Endothelial cell (in vitro differentiated cells): ENCODE measurements around the gene PLXNC1. TPM values are rescaled to one million over a fixed set of nuclear protein-coding genes. Genes with fewer than 3 reads are reported as not detected.

Experiments used
- DNase-seq: peaks from one replicate; pipeline ENCODE4 v3.0.0; 2021; ENCODE audit warnings: low spot score
- H3K27ac Mint-ChIP-seq: one replicate; pipeline ENCODE4 v1.8.0; 2021; ENCODE audit warnings: mixed read lengths, inconsistent platforms; ENCODE audit not compliant: unreplicated experiment
- H3K27me3 Mint-ChIP-seq: one replicate; pipeline ENCODE4 v1.8.0; 2021; ENCODE audit warnings: mild to moderate bottlenecking, moderate library complexity, mixed read lengths, inconsistent platforms; ENCODE audit not compliant: unreplicated experiment
- H3K36me3 Mint-ChIP-seq: one replicate; pipeline ENCODE4 v1.8.0; 2021; ENCODE audit warnings: mild to moderate bottlenecking, low read depth, mixed read lengths, inconsistent platforms; ENCODE audit not compliant: unreplicated experiment
- H3K4me1 Mint-ChIP-seq: one replicate; pipeline ENCODE4 v1.8.0; 2021; ENCODE audit warnings: mild to moderate bottlenecking, mixed read lengths, inconsistent platforms; ENCODE audit not compliant: unreplicated experiment
- H3K4me3 Mint-ChIP-seq: one replicate; pipeline ENCODE4 v1.8.0; 2021; ENCODE audit warnings: mild to moderate bottlenecking, mixed read lengths, inconsistent platforms; ENCODE audit not compliant: unreplicated experiment
- H3K9me3 Mint-ChIP-seq: one replicate; pipeline ENCODE4 v1.8.0; 2021; ENCODE audit warnings: mixed read lengths, inconsistent platforms; ENCODE audit not compliant: unreplicated experiment
- CTCF ChIP-seq: fragments of 200-600 bp; sonication (generic); IDR thresholded peaks from one replicate; pipeline ENCODE4 v1.5.0; 2021; ENCODE audit warnings: antibody characterized with exemption; ENCODE audit not compliant: unreplicated experiment
- total RNA-seq: library from RNA; stranded (reverse); fragmentation: NEBNext Ultra II Directional; extraction: Animal tissue kit (Norgen Biotek cat#: 25700); gene quantifications from one replicate; pipeline ENCODE4 v1.2.1, GENCODE V29; 2021; ENCODE audit not compliant: unreplicated experiment

Gene PLXNC1
- total RNA-seq, 1 donor from 2014 or later, result 1.1 TPM

- DNase-seq, result no peak
- no peak for TF ChIP-seq CTCF
- Mint-ChIP-seq H3K9me3 (no peaks in the 10 kb centered on the region), H3K27me3 (peaks cover 8% of the 10 kb centered on the region), H3K4me3 (no peak overlapping the region), H3K4me1 (peaks cover 20% of the 10 kb centered on the region), H3K36me3 (no peaks in the 10 kb centered on the region), H3K27ac (no peak overlapping the region)
Measured at GRCh38 chr12:94285943-94286582, 137.7 kb downstream of the PLXNC1 start.

DNA sequence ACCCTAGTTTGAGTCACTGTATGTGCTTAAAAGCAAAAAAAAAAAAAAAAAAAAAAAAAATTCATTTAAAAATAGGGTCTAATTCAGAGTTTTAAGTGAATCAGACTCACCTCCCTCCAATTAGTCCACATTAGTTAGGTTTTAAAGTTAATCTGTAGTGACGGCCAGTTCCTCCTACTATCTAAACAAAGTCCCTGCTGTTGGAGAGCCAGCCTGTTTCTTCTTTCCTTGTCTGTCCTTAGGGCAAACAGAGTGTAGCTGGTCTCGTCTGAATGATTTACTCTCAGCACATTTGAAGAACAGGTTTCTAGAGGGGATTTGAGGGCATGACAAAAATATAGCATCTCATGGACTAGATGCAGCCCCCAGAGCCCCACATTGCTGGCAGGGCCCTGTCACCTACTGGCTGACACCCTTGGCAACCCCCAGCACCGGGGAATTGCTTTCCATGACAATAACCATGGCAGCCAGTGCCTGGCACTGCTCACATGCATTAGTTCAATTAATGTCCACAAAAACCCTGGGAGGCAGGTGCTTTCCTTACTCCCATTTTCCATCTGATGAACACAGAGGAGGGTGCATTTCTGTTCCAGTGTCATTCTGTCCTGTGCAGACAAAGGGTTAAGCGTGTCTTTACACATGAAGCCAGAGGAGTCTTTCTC lies 138.3 kb downstream of the PLXNC1 start:
- Mint-ChIP-seq H3K4me3 (no peak overlapping the region), H3K36me3 (no peaks in the 10 kb centered on the region), H3K4me1 (peaks cover 18% of the 10 kb centered on the region), H3K27ac (no peak overlapping the region), H3K9me3 (no peaks in the 10 kb centered on the region), H3K27me3 (peaks cover 8% of the 10 kb centered on the region)
- DNase-seq, result no peak
- no peak for TF ChIP-seq CTCF

DNA sequence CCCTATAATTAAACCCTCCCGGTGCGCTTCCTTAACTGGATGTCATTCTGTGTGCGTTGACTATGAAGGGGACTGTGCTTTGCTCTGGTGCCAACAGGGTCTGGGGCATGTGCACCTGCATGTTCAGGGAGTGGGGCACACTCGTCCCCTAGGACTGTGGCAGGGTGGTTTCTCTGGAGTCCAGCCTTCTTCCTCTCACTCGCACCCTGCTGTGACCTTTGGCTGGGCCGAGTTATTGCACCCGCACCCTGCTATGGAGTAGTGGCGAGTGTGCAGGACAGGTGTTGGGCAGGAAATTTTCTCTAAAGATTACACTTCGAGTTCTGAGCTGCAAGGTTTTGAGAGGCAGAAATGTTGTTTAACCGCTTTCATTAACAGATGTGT lies 138.9 kb downstream of the PLXNC1 start:
- Mint-ChIP-seq H3K4me3 (no peak overlapping the region), H3K27ac (no peak overlapping the region), H3K4me1 (peaks cover 13% of the 10 kb centered on the region), H3K27me3 (peaks cover 8% of the 10 kb centered on the region), H3K36me3 (no peaks in the 10 kb centered on the region), H3K9me3 (no peaks in the 10 kb centered on the region)
- DNase-seq, result no peak
- TF ChIP-seq CTCF, result no peak

DNA sequence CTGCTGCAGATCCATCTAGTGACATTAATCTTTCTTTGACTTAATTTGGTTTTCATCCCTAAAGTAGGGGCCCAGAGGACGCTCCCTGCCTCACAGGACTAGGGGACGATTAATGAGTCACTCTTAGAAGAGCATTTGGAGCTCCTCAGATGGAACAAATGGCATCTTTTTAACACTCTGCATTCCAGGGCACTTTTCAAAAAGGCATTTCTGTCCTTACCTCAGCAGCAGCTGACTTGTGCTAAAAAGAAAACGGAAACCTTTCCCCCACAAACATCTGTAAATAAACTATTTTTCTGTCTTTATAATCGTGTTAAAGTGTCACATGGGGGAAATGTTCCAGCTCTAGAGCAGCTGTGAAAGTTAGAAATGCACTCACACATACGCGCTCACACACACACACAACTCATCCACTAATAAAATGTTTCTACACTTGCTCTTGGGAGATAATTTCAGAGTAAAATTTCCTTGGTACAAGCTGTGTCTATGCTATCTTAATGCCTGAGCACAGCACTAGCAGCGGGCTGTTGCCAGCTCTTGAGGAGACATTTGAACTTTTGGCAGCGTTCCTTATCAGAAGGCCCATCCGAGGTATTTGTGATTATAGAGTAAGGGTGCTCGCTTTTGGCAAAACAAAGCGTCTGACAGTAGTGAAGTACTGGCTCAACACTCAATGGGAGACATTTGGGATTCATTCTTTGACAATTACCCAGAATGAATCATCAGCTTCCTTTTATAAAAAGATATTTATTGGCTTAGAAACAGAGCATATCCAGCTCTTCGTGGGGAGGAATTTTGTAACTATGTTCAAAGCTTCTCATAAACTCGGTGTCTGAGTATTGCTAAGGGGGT lies 141.3 kb downstream of the PLXNC1 start:
- no peak for DNase-seq
- no peak overlapping the region for H3K27ac Mint-ChIP-seq
- H3K4me3 Mint-ChIP-seq, result no peak overlapping the region
- H3K36me3 Mint-ChIP-seq, result no peaks in the 10 kb centered on the region
- H3K27me3 Mint-ChIP-seq, result peaks cover 4% of the 10 kb centered on the region
- peaks cover 7% of the 10 kb centered on the region for H3K4me1 Mint-ChIP-seq
- TF ChIP-seq CTCF, result no peak
- H3K9me3 Mint-ChIP-seq, result no peaks in the 10 kb centered on the region

GRCh38 chr12:94290353-94290752 lies 142.0 kb downstream of the PLXNC1 start:
- Mint-ChIP-seq H3K4me1 (peaks cover 13% of the 10 kb centered on the region), H3K36me3 (no peaks in the 10 kb centered on the region), H3K9me3 (no peaks in the 10 kb centered on the region), H3K4me3 (no peak overlapping the region), H3K27ac (no peak overlapping the region), H3K27me3 (no peaks in the 10 kb centered on the region)
- TF ChIP-seq CTCF, result no peak
- no peak for DNase-seq
